ENCODE results near the gene OSBPL10.

- TF ChIP-seq CTCF (IDR thresholded peaks at IDR 0.05) (no peak), POLR2A (IDR thresholded peaks at IDR 0.05) (no peak)
Observed at GRCh38 chr3:31895471-31895870, 85.6 kb downstream of the OSBPL10 start.
